T47D (cell line): ENCODE measurements around the gene CALML3.
"Not testable (repeated sequence)": the region's sequence is repeated elsewhere in the genome, so short reads cannot be mapped to it uniquely, and the experiment has no call there.

Experiments
- DNase-seq, 2 experiments: peaks; one replicate each; pipeline versions ENCODE4 v3.0.0 to v3.0.0-alpha.2; 2011 to 2012; ENCODE audit warnings: low read depth in 1 of 2, low spot score in 1 of 2
- JUND ChIP-seq: IDR thresholded peaks from 2 replicates; pipeline ENCODE4 v1.6.1; 2012; ENCODE audit warnings: low read depth
- in situ Hi-C: cut with HindIII; loops from 2 replicates; pipeline ENCODE4 v1.10.0; 2016; ENCODE audit warnings: low sequenced_read_pairs, low pct_unique_long_range_greater_than_20kb

Gene CALML3

GRCh38 chr10:5555881-5556280 is 31.1 kb downstream of the CALML3 start:
- DNase-seq: no peak
- TF ChIP-seq JUND: no peak
- in situ Hi-C loops: no loop called here

DNA sequence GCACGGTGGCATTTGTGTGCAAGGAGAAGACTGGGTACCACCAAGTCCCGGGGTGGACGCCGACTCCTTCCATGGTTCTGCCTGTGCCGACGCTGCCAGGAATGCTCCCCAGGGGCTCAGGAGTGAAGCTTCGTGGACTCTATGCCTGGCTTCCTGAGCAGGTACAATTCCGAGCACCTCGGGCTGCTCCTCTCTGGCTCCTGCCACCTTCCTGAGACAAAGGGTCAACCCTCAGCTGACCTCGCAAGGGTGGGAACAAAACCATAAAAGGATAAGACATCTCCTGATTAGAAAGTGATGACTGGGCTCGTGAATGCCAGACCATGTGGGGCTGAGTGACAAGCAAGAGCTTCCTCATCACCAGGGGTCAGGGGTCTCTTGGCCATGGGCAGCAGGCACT is 31.8 kb downstream of the CALML3 start:
- TF ChIP-seq JUND: no peak
- no peak for DNase-seq
- in situ Hi-C loops: no loop called here

- in situ Hi-C loops: no loop called here
- no peak for DNase-seq
Observed at GRCh38 chr10:5557040-5557721, 32.4 kb downstream of the CALML3 start.

GRCh38 chr10:5557799-5558771 is 33.3 kb downstream of the CALML3 start:
- in situ Hi-C loops: no loop called here
- TF ChIP-seq JUND: no peak
- DNase-seq: no peak

More at GRCh38 chr10:5557040-5557721, 32.4 kb downstream of the CALML3 start:
- no peak for TF ChIP-seq JUND

DNA sequence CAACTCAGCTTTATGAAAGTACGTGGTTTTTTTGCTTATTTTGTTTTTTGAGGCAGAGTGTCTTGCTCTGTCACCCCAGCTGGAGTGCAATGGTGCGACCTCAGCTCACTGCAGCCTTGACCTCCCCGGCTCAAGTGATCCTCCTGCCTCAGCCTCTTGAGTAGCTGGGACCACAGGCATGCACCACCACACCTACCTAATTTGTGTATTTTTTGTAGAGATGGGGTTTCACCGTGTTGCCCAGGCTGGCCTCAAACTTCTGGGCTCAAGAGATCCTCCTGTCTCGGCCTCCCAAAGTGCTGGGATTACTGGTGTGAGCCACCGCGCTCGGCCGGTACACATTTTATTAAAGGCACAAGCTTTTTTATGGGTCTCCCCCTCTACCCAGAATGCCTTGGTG is 34.3 kb downstream of the CALML3 start:
- DNase-seq, in situ Hi-C loops: not testable (repeated sequence)

DNA sequence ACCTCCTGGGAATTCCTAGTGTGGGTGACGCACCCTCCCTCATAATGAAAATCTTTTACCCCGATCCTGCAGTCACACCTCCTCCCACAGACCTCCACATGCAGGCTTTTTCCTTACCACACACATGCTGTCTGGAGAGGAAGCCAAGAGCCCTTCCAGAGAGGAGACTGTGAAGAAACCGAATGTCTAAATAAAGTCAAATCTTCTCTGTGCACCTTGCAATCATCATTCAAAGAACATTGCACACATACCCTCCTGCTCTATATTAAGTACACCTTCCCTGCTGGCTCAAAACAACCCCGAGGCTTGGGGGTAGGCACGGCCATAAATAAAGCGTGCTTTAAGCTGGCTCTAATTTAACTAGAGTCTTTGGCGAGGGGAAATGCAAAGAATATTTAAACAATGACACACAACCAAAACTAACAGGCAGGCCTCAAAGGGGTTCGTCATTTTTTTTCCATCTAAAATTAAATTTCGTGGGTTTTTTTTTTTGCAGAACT is 34.9 kb downstream of the CALML3 start:
- in situ Hi-C loops: no loop called here
- DNase-seq: no peak
- no peak for TF ChIP-seq JUND

DNA sequence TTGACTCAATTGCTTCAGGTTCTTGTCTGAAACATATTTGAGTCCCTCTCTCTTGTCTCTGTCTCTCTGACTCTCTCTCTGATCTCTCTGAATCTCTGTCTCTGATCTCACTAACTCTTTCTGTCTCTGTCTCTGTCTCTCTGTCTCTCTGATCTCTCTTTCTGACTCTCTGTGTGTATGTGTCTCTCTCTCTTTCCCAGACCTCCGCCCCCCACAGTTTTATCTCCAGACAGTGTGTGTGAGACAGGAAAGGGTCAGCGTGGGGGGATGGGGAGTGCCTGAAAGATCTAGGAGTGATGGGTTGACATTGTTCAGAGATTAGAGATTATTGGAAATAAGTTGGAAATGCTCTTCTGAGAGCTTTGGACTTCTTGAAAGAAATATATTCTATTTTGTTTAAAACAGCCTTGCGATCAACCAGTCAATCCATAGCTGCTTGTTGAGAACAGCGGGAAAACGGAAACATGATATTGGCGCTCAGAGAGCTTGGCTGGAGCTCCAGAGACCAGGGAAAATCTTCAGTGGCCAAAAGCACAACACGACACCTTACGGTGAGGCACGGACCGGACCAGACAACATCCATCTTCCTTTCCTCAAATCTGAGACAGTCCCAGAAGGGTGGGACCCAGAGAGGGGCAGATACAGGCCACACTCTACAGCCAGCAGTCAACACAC is 35.5 kb downstream of the CALML3 start:
- in situ Hi-C loops: no loop called here
- no peak for TF ChIP-seq JUND
- no peak for DNase-seq

- DNase-seq: no peak
- in situ Hi-C loops: no loop called here
- TF ChIP-seq JUND: no peak
Observed at GRCh38 chr10:5560817-5561703, 36.3 kb downstream of the CALML3 start.

- no peak for DNase-seq
- in situ Hi-C loops: no loop called here
- TF ChIP-seq JUND: no peak
Observed at GRCh38 chr10:5561704-5562645, 37.2 kb downstream of the CALML3 start.

GRCh38 chr10:5563321-5563961 is 38.7 kb downstream of the CALML3 start:
- no peak for TF ChIP-seq JUND
- DNase-seq: no peak
- in situ Hi-C loops: no loop called here
